DMS53 treated with DMSO at 0.1 percent for 48 hours (cell line): Measurements from ENCODE around the gene SPATA9.
A peak's percentile ranks its signal among the peaks of the same experiment; 100 is the strongest.

Experiments
- DNase-seq: peaks from one replicate; lab custom pipeline; 2025; ENCODE audit not compliant: unreplicated experiment; lab: John Stamatoyannopoulos, UW

Gene SPATA9

GRCh38 chr5:95686651-95687050, 3.9 kb upstream of the SPATA9 start:
- DNase-seq, result no peak

GRCh38 chr5:95684361-95684760, 1.6 kb upstream of the SPATA9 start:
- DNase-seq, result no peak

- no peak for DNase-seq
These were observed 9.7 kb downstream of the SPATA9 start for GRCh38 chr5:95673081-95673480.

- DNase-seq, result no peak
These were observed 10.2 kb downstream of the SPATA9 start for GRCh38 chr5:95672641-95673040.

GRCh38 chr5:95671826-95672225, 11.0 kb downstream of the SPATA9 start:
- DNase-seq, result no peak

- no peak for DNase-seq
These were observed 12.2 kb downstream of the SPATA9 start for GRCh38 chr5:95670568-95670967.

GRCh38 chr5:95669985-95670384, 12.8 kb downstream of the SPATA9 start:
- DNase-seq, result no peak

- no peak for DNase-seq
These were observed 13.3 kb downstream of the SPATA9 start for GRCh38 chr5:95669540-95669939.

- DNase-seq, result no peak
These were observed 14.1 kb downstream of the SPATA9 start for GRCh38 chr5:95668728-95669127.

GRCh38 chr5:95668216-95668615, 14.6 kb downstream of the SPATA9 start:
- no peak for DNase-seq

GRCh38 chr5:95667678-95668077, 15.1 kb downstream of the SPATA9 start:
- no peak for DNase-seq

GRCh38 chr5:95667061-95667618, 15.7 kb downstream of the SPATA9 start:
- DNase-seq, result no peak

- peak; percentile 52 for DNase-seq
These were observed 18.5 kb downstream of the SPATA9 start for GRCh38 chr5:95664204-95664786.

- no peak for DNase-seq
These were observed 19.8 kb downstream of the SPATA9 start for GRCh38 chr5:95662946-95663345.

- DNase-seq, result no peak
These were observed 22.7 kb downstream of the SPATA9 start for GRCh38 chr5:95660060-95660459.

- no peak for DNase-seq
These were observed 27.2 kb downstream of the SPATA9 start for GRCh38 chr5:95655575-95655974.

GRCh38 chr5:95654196-95654595, 28.6 kb downstream of the SPATA9 start:
- DNase-seq, result no peak

GRCh38 chr5:95652849-95653248, 29.9 kb downstream of the SPATA9 start:
- DNase-seq, result no peak

GRCh38 chr5:95649842-95650620, 32.8 kb downstream of the SPATA9 start:
- DNase-seq, result no peak

GRCh38 chr5:95649274-95649673, 33.5 kb downstream of the SPATA9 start:
- no peak for DNase-seq

GRCh38 chr5:95647886-95648860, 34.6 kb downstream of the SPATA9 start:
- no peak for DNase-seq
